ENCODE measurements around the gene MCF2L. TPM values are rescaled to one million over a fixed set of nuclear protein-coding genes. Genes with fewer than 3 reads are reported as not detected.

MCF2L gene
- total RNA-seq, 1 donor from 2014 or later: under 0.01 TPM

DNA sequence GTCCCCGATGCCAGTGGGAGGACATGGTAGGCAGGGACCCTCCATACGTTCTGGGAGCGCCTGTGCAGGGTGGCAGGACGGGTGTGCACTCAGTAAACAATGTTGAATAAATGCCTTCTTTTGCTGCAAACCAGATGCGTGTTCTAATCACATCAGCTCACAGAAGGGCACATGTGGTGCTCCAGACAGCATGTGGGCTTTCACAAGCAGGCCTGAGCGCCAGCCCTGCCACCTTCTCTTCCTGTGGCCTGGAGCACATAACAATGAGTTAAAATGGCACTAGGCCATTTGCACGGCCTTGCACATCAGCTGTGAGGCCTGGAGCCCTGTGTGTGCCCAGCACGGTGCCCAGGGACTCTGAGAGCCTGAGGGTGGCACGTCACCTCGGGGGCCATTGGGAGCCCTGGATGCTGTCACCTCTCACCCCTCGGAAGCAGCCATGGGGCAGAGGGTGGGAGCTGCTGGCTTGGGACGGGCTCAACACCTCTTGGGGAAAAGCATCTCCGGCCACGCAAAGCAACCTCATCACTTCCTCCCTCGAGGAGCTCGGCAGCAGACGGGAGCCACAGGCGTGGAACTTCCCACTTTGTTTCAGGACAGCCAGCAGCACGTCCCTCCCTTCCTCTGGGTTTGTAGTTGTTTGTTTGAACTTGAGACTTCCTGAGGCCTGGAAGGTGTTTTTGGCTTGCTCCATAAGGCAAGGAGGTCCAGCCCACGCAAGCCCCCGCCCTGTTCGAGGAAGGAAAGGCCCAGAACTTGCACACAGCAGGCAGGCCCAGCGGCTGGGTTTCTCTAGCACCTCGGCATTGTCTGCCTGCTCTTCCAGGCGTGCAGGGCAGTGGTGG, 9.8 kb downstream of the MCF2L start:
- Histone ChIP-seq H3K27me3 (ENCODE audit: control insufficient read depth, insufficient read depth, low read length) (peaks cover 1% of the 10 kb centered on the region), H3K4me3 (ENCODE audit: low read depth, low read length) (no peak overlapping the region), H3K36me3 (ENCODE audit: control insufficient read depth, insufficient read depth, low read length) (no peaks in the 10 kb centered on the region)
- DNase-seq (ENCODE audit: low read depth) (no peak), FAIRE-seq (no peak)
- TF ChIP-seq, protein P1, sequence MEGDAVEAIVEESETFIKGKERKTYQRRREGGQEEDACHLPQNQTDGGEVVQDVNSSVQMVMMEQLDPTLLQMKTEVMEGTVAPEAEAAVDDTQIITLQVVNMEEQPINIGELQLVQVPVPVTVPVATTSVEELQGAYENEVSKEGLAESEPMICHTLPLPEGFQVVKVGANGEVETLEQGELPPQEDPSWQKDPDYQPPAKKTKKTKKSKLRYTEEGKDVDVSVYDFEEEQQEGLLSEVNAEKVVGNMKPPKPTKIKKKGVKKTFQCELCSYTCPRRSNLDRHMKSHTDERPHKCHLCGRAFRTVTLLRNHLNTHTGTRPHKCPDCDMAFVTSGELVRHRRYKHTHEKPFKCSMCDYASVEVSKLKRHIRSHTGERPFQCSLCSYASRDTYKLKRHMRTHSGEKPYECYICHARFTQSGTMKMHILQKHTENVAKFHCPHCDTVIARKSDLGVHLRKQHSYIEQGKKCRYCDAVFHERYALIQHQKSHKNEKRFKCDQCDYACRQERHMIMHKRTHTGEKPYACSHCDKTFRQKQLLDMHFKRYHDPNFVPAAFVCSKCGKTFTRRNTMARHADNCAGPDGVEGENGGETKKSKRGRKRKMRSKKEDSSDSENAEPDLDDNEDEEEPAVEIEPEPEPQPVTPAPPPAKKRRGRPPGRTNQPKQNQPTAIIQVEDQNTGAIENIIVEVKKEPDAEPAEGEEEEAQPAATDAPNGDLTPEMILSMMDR (IDR thresholded peaks at IDR 0.05; ENCODE audit: insufficient read depth, low read length, severe bottlenecking): no peak

DNA sequence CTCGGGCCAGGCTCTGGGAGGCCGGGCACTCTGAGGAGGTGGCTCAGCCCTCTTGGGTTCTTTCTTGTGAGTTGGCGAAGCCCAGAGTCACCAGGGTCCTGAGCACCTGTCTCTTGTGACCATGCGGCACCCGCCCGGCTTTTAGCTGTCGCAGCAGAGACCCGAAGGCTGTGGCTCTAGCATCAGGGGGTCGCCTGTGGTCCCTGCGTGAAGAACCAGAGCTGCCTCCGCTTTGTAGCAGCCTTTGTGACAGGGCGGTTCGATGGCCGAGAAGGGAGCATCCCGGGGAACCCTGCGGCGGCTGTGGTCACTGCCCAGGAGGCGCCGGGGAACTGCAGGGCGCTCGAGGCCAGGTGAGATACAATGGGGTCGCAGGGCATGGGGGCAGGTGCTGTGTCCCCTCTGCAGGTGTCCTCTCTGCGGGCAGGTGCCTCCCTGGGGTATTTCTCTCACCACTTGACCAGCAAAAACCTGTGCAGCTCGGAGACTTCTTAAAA, 10.4 kb downstream of the MCF2L start:
- Histone ChIP-seq H3K27me3 (ENCODE audit: control insufficient read depth, insufficient read depth, low read length) (peaks cover 1% of the 10 kb centered on the region), H3K36me3 (ENCODE audit: control insufficient read depth, insufficient read depth, low read length) (no peaks in the 10 kb centered on the region), H3K4me3 (ENCODE audit: low read depth, low read length) (no peak overlapping the region)
- FAIRE-seq: no peak
- DNase-seq (ENCODE audit: low read depth): no peak
- TF ChIP-seq, protein P1 (IDR thresholded peaks at IDR 0.05; ENCODE audit: insufficient read depth, low read length, severe bottlenecking): no peak

DNA sequence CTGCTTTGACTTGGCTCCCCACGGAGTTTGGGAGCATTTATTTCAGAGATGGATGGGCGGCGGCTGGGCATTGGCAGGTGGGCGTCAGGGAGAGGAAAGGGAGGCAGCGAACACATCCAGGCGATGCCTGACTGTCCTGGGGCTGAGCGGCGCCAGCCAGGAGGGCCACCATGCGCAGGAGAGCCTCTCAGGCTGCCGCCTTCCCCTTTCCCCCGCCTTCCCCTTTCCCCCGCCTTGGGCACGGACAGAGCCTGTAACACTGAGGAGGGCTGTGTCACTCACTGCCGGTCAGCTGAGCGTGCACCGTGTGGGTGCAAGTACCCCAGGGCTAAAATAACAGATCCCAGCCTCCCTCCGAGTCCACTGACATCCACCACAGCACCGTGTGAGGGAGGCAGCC, 11.4 kb downstream of the MCF2L start:
- FAIRE-seq (no peak), DNase-seq (ENCODE audit: low read depth) (no peak)
- TF ChIP-seq, protein P1 (IDR thresholded peaks at IDR 0.05; ENCODE audit: insufficient read depth, low read length, severe bottlenecking): no peak
- Histone ChIP-seq H3K36me3 (ENCODE audit: control insufficient read depth, insufficient read depth, low read length) (no peaks in the 10 kb centered on the region), H3K27me3 (ENCODE audit: control insufficient read depth, insufficient read depth, low read length) (peaks cover 3% of the 10 kb centered on the region), H3K4me3 (ENCODE audit: low read depth, low read length) (no peak overlapping the region)

DNA sequence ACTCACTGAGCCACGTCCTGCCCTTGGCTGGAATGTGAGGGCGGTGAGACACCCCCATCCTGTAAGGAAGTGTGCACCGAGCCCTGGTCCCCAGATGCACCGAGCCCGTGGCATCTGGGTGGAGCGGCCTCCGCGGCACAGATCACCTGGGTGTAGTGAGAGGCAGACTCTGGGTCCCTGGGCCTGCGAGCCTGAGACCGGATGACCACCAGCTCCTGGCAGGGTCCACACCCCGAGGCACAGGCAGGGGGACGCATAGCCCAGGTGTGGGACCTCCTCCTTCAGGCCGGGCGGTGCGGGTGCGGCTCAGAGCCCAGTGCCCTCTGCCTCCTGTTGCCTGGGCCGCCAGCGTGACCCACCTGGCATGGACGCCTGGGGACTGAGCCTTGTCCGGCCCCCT, 12.4 kb downstream of the MCF2L start:
- TF ChIP-seq, protein P1 (IDR thresholded peaks at IDR 0.05; ENCODE audit: insufficient read depth, low read length, severe bottlenecking): no peak
- H3K36me3 ChIP-seq (ENCODE audit: control insufficient read depth, insufficient read depth, low read length): no peaks in the 10 kb centered on the region
- FAIRE-seq (no peak), DNase-seq (ENCODE audit: low read depth) (no peak)
- peaks cover 10% of the 10 kb centered on the region for H3K27me3 ChIP-seq (ENCODE audit: control insufficient read depth, insufficient read depth, low read length)
- no peak overlapping the region for H3K4me3 ChIP-seq (ENCODE audit: low read depth, low read length)

DNA sequence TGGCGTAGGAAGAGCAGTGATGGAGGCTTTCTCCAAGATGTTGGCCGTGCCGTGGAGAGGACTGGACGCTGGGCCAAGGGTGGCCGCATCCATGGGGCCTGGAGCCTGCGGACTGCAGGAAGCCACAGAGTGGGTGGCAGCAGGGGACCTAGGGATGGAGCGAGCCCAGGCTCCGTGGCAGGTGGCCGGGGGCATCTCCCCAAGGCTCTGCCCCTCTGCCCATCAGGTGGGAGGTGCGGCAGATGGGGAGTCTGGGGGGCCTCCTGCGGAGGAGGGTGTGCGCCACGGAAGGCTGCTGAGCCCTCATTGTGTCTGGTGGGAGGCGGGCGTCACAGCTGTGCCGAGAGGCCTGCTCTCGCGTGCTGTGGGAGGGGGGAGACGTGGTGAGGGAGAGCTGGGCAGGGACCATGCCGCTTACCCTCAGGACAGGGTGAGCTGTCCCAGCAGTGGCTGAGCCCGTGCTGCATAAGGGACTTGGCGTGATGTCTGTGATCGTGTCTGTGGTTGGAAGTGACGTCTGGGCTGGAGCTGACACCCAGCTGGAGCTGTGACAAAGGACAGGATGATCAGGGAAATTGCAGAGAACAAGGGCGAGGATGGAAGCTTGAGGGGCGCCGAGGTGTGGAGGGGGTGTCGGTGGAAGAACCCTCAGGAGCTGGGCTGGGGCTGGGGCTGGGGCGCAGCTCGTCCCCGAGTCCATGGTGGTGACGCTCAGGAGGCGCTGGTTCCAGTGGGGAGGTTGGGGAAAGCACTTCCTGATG, 13.4 kb downstream of the MCF2L start:
- FAIRE-seq (no peak), DNase-seq (ENCODE audit: low read depth) (no peak)
- Histone ChIP-seq H3K4me3 (ENCODE audit: low read depth, low read length) (no peak overlapping the region), H3K27me3 (ENCODE audit: control insufficient read depth, insufficient read depth, low read length) (peaks cover 10% of the 10 kb centered on the region), H3K36me3 (ENCODE audit: control insufficient read depth, insufficient read depth, low read length) (no peaks in the 10 kb centered on the region)
- TF ChIP-seq, protein P1 (IDR thresholded peaks at IDR 0.05; ENCODE audit: insufficient read depth, low read length, severe bottlenecking): no peak
